ENCODE results near the gene SLC16A6.

DNA sequence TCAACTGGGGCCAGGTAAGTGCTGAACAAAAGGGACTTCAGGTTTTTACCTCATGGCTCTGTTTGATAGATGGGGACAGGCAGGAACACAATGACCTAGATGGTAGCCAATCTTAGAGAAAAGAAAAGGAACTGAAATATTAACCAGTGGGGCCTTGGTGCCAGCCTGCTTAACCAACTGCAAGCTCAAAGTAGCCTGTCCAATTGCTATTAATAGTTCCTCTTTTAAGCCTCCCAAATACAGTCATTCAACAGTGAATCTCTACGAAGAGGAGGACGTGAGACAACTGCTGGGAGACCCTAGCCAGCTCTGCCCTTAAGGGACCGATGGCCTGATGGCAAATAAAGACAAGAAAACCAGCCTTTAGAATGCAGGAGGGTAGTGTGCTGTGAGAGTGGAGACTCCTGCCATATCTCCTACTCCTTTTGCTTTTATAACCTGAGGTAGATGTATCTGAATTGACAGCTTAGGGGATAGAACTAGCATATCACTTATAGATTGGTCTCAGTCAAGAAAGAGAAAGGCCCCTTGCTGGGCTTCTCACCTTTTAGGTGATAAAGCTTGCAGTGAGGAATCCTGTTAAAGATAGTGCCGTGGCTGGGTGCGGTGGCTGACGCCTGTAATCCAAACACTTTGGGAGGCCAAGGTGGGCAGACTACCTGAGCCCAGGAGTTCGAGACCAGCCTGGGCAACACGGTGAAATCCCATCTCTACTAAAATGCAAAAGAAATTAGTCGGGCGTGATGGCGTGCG, 28.7 kb upstream of the SLC16A6 start:
- no peak for TF ChIP-seq EZH2 (IDR thresholded peaks at IDR 0.05; ENCODE audit: low read depth)
- TF ChIP-seq, protein P1, sequence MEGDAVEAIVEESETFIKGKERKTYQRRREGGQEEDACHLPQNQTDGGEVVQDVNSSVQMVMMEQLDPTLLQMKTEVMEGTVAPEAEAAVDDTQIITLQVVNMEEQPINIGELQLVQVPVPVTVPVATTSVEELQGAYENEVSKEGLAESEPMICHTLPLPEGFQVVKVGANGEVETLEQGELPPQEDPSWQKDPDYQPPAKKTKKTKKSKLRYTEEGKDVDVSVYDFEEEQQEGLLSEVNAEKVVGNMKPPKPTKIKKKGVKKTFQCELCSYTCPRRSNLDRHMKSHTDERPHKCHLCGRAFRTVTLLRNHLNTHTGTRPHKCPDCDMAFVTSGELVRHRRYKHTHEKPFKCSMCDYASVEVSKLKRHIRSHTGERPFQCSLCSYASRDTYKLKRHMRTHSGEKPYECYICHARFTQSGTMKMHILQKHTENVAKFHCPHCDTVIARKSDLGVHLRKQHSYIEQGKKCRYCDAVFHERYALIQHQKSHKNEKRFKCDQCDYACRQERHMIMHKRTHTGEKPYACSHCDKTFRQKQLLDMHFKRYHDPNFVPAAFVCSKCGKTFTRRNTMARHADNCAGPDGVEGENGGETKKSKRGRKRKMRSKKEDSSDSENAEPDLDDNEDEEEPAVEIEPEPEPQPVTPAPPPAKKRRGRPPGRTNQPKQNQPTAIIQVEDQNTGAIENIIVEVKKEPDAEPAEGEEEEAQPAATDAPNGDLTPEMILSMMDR (conservative IDR thresholded peaks at IDR 0.05) = no peak

Data from PC-9 (cell line).